ENCODE results near the gene ARHGEF16.
A peak's percentile ranks its signal among the peaks of the same experiment; 100 is the strongest.

GRCh38 chr1:3473381-3473844 is 18.9 kb downstream of the ARHGEF16 start:
- TF ChIP-seq CTCF (IDR thresholded peaks at IDR 0.05 in 8 of 11, conservative IDR thresholded peaks at IDR 0.05 in 3 of 11) (no peak), POLR2AphosphoS5 (IDR thresholded peaks at IDR 0.05) (peak in 2 of 3 donors; percentile 30 to 74)

Measured in spleen (tissue), 7 donors.